ENCODE results near the gene KIF1B. TPM values are rescaled to one million over a fixed set of nuclear protein-coding genes. Genes with fewer than 3 reads are reported as not detected.
A peak's percentile ranks its signal among the peaks of the same experiment; 100 is the strongest.
"Not testable (repeated sequence)": the region's sequence is repeated elsewhere in the genome, so short reads cannot be mapped to it uniquely, and the experiment has no call there.

KIF1B gene
- total RNA-seq, 1 donor = 20.7 TPM

DNA sequence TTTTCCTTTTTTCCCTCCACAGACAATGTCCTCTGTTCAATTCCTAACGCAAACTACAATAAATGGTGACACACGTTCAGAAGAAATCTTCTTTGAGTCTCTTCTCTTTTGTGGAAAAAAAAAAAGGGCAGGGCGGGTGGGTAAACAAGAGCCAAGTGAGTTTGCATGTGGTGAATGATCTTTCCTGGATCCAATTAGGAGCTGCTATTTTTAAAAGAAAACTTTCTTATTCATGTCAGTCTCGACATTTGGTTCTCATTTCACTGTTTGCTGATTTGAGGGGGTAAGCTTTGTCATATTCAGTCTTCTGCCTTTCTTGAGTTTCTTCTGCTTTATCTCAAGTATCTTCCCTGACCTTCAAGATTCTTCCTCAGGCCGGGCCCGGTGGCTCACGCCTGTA lies 29.2 kb upstream of the KIF1B start:
- no peak overlapping the region for H3K4me3 ChIP-seq (ENCODE audit: low read length)
- H3K9me3 ChIP-seq (ENCODE audit: low read depth, low read length) = no peaks in the 10 kb centered on the region
- H3K27me3 ChIP-seq (ENCODE audit: insufficient read depth, low read length) = no peaks in the 10 kb centered on the region
- H3K4me1 ChIP-seq (ENCODE audit: insufficient read depth, low read length) = no peaks in the 10 kb centered on the region

DNA sequence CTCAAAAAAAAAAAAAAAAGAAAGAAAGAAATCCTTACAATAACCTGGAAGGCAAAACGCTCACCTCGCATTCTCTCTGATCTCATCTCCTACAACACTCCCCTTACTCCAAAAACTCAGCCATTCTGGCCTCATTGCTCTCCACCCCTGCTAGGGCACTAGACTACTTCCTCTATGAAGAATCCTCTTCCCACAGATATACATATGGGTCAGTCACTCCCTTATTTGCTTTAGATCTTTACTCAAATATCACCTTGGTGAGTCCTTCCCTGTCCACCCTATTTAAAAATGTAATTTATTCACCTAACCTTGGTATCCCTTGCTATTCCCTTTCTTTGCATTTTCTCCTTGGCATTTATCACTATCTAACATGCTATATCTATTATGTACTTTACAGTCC lies 24.6 kb upstream of the KIF1B start:
- no peaks in the 10 kb centered on the region for H3K9me3 ChIP-seq (ENCODE audit: low read depth, low read length)
- no peaks in the 10 kb centered on the region for H3K27me3 ChIP-seq (ENCODE audit: insufficient read depth, low read length)
- H3K4me1 ChIP-seq (ENCODE audit: insufficient read depth, low read length) = no peaks in the 10 kb centered on the region
- no peak overlapping the region for H3K4me3 ChIP-seq (ENCODE audit: low read length)

DNA sequence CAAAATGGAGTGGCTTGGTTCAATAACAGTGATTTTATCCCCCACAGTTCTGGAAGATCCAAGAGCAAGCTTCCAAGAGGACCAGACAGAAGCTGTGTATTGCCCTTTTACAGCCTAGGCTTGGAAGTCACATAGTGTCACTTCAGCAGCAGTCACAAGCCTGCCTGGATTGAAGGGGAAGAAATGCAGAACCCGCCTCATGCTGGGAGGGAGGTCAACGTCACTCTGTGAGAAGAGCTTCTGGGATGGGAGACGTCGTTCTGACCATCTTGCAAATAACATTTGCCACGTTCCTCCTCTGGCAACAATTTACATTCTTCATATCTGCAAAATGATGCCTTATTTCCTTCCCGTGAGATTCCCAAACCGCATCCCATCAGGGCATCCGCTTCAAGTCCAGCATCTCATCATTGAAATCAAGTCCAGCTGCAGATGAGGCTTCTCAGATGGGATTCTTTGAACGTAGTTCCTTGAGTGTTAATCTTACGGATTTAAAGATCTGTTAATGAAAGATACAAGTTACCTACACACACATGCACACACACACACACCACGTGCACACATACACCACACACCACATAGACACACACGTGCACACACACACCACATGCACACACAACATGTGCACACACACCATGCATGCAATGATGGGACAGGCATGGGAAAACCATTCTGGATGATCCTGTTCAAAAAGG lies 23.9 kb upstream of the KIF1B start:
- Histone ChIP-seq H3K9me3 (ENCODE audit: low read depth, low read length) (no peaks in the 10 kb centered on the region), H3K4me3 (ENCODE audit: low read length) (no peak overlapping the region), H3K4me1 (ENCODE audit: insufficient read depth, low read length) (no peaks in the 10 kb centered on the region), H3K27me3 (ENCODE audit: insufficient read depth, low read length) (no peaks in the 10 kb centered on the region)

DNA sequence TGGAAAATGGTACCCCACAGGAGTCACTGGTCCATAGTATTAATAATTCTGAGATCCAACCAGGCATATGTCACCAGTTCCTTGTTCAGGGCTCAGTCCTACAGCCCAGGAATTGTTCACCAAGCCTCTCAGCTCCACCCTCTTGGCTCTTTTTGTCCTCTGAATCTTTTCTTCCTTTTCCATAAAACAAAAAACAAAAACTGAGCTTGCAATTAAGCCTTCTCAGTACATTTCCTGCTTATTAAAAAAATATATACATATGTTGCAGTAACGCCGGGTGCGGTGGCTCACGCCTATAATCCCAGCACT lies 23.4 kb upstream of the KIF1B start:
- Histone ChIP-seq H3K4me1 (ENCODE audit: insufficient read depth, low read length) (no peaks in the 10 kb centered on the region), H3K9me3 (ENCODE audit: low read depth, low read length) (no peaks in the 10 kb centered on the region), H3K27me3 (ENCODE audit: insufficient read depth, low read length) (no peaks in the 10 kb centered on the region), H3K4me3 (ENCODE audit: low read length) (no peak overlapping the region)

DNA sequence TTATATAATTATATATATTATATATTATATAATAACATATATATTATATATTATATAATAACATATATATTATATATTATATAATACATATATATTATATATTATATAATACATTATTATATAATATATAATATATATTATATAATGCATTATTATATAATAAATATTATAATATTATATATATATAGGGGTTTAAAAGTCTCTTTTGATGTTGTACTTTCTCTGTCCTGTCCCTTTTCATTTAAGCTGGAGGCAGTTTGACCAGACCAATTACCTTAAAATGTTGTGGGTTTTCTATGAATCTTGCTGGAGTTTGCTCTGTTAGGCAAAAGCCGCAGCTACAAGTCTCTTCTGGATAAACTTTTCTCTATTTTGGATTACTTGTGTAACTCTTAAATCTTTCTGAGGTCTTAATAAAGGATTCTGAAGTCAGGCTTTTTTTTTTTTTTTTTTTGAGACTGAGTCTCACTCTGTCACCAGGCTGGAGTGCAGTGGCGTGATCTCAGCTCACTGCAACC lies 22.2 kb upstream of the KIF1B start:
- H3K4me1 ChIP-seq (ENCODE audit: insufficient read depth, low read length) = no peaks in the 10 kb centered on the region
- no peaks in the 10 kb centered on the region for H3K27me3 ChIP-seq (ENCODE audit: insufficient read depth, low read length)
- H3K4me3 ChIP-seq (ENCODE audit: low read length) = no peak overlapping the region
- no peaks in the 10 kb centered on the region for H3K9me3 ChIP-seq (ENCODE audit: low read depth, low read length)

DNA sequence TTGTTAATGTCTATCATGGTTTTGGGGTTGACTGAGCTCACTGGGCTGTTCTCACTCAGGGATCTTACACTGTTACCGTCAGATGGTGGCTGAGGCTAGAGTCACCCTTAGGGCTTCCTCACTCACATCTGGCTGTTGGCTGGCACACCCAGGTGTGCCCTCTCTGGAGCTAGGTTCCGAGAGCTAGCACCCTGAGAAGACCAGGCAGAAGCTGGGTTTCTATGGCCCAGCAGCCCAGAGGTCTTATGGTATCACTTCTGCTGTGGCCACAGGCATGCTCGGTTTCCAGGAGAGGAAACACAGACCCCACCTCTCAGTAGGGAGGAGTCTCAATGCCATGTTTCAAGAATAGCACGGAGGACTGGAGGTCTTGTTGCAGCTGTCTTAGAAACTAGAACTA lies 20.7 kb upstream of the KIF1B start:
- H3K9me3 ChIP-seq (ENCODE audit: low read depth, low read length) = no peaks in the 10 kb centered on the region

DNA sequence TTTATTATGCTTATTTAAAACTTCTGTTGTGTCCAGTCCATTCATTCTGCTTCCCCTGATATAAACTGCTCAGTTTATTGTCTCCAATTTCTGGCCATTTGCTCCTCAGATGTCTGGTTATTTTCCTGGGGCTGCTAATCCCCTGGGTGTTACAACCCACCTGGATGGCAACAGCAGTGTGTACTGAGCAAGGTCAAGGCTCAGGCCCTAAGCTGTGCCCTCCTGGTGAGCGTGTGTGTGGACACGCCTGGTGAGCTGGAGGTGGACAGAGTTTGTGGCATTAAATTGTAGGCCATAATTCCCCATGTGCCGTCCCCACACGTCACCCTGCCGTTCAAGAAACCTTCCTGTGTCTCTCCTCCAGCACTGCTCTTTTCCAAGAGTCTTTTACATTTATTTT lies 18.1 kb upstream of the KIF1B start:
- no peaks in the 10 kb centered on the region for H3K9me3 ChIP-seq (ENCODE audit: low read depth, low read length)
- H3K27me3 ChIP-seq (ENCODE audit: insufficient read depth, low read length) = no peaks in the 10 kb centered on the region
- no peak overlapping the region for H3K4me3 ChIP-seq (ENCODE audit: low read length)
- H3K4me1 ChIP-seq (ENCODE audit: insufficient read depth, low read length) = no peaks in the 10 kb centered on the region

More for the DNA sequence above, 20.7 kb upstream of the KIF1B start:
- Histone ChIP-seq H3K4me3 (ENCODE audit: low read length) (no peak overlapping the region), H3K27me3 (ENCODE audit: insufficient read depth, low read length) (no peaks in the 10 kb centered on the region), H3K4me1 (ENCODE audit: insufficient read depth, low read length) (no peaks in the 10 kb centered on the region)

DNA sequence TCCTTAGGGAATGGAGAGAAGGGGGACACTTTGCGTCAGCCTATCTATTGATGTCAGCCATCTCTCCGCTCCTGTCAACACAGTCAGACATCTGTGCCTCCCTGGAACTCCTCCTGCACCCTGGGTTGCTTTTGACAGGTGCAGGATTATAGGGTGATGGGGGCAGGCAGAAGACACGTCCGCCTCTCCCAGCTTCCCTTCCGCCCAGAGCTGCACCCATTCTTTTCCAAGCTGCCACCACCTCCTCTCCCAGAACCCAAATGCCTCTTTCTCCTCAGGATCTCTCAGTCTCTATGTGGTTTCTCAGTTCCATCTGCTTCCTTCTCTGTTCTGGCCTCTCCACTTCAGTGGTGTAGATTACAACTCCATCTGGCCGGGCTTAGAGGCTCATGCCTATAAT lies 17.1 kb upstream of the KIF1B start:
- no peak overlapping the region for H3K4me3 ChIP-seq (ENCODE audit: low read length)
- no peaks in the 10 kb centered on the region for H3K4me1 ChIP-seq (ENCODE audit: insufficient read depth, low read length)
- H3K27me3 ChIP-seq (ENCODE audit: insufficient read depth, low read length) = no peaks in the 10 kb centered on the region
- no peaks in the 10 kb centered on the region for H3K9me3 ChIP-seq (ENCODE audit: low read depth, low read length)

DNA sequence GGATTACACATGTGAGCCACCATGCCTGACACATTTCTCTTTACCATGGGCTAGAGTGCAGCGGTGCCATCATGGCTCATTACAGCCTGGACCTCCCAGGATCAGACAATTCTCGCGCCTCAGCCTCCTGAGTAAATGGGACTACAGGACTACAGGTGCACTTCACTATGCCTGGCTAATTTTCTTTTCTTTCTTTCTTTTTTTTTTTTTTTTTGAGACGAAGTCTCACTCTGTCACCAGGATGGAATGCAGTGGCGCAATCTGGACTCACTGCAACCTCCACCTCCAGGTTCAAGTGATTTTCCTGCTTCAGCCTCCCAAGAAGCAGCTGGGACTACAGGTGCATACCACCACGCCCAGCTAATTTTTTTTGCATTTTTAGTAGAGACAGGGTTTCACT lies 14.8 kb upstream of the KIF1B start:
- H3K4me3 ChIP-seq (ENCODE audit: low read length) = no peak overlapping the region
- no peaks in the 10 kb centered on the region for H3K9me3 ChIP-seq (ENCODE audit: low read depth, low read length)
- H3K4me1 ChIP-seq (ENCODE audit: insufficient read depth, low read length) = no peaks in the 10 kb centered on the region
- H3K27me3 ChIP-seq (ENCODE audit: insufficient read depth, low read length) = no peaks in the 10 kb centered on the region

DNA sequence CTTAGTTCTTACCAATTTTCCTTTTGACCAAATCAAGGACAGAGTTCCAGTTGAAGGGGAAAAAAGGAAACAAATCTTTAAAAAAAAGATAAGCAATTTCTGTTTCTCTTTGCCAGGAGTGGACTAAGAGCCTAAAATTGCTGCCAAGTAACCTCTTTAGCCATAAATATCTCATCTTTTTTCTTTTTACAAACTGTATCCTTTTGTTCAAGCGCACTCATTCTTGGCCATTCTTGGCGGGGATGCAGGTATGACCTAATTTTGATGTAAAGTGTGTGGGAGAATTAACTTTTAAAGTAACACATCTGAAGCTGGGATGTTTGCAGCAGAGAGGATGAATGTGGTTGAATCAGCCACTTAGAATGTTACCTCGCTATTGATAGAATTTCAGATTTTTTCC lies 13.4 kb upstream of the KIF1B start:
- no peaks in the 10 kb centered on the region for H3K4me1 ChIP-seq (ENCODE audit: insufficient read depth, low read length)
- no peak overlapping the region for H3K4me3 ChIP-seq (ENCODE audit: low read length)
- H3K9me3 ChIP-seq (ENCODE audit: low read depth, low read length) = no peaks in the 10 kb centered on the region
- no peaks in the 10 kb centered on the region for H3K27me3 ChIP-seq (ENCODE audit: insufficient read depth, low read length)

DNA sequence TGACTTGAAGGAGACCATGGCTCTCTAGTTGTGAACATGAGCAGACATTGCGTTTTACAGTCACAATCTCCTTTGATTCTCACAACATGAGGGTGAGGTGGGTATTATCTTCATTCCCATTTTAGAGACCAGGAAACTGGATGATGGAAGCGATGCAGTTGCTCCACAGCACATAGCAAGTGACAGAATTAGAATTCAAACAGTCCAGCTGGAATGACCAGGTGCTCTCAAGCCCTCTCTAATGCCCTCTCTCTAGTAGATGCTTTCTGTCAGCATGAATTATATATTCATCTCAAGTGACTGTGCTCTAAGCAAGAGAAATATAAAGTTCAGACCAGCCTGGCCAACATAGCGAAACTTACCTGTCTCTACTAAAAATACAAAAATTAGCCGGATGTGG lies 9.8 kb upstream of the KIF1B start:
- Histone ChIP-seq H3K4me3 (ENCODE audit: low read length) (no peak overlapping the region), H3K9me3 (ENCODE audit: low read depth, low read length) (no peaks in the 10 kb centered on the region), H3K4me1 (ENCODE audit: insufficient read depth, low read length) (no peaks in the 10 kb centered on the region), H3K27me3 (ENCODE audit: insufficient read depth, low read length) (no peaks in the 10 kb centered on the region)

DNA sequence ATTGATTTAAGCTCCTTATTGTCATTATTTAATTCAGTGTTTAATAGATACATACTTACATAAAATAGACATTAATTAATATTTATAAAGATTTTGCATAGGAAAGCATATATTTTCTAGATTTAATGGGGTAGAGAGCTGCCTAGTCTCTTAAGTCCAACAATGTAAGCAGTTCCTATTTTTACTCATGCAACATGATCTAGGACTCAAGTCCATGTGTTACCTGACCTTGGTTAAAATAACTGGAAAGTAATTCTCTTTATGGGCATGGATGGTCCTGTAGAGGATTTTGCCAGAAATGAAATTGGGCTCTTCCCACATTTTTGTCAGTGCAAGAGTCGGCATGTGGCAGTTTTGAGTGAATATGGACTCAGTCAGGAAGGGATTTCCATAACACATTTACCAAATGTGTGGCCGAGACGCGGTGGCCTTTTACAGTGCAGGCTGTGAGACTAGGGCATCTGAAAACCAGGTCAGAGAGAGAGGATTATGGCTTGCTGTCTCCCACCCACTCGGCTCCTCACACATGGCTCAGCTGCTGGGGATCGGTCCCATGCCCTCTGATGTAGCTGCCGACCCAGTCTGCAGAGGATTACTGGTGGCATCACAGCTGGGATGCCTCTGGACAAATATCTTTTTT lies 6.2 kb upstream of the KIF1B start:
- Histone ChIP-seq H3K27me3 (ENCODE audit: insufficient read depth, low read length) (no peaks in the 10 kb centered on the region), H3K4me3 (ENCODE audit: low read length) (no peak overlapping the region), H3K9me3 (ENCODE audit: low read depth, low read length) (no peaks in the 10 kb centered on the region), H3K4me1 (ENCODE audit: insufficient read depth, low read length) (peaks cover 10% of the 10 kb centered on the region)

DNA sequence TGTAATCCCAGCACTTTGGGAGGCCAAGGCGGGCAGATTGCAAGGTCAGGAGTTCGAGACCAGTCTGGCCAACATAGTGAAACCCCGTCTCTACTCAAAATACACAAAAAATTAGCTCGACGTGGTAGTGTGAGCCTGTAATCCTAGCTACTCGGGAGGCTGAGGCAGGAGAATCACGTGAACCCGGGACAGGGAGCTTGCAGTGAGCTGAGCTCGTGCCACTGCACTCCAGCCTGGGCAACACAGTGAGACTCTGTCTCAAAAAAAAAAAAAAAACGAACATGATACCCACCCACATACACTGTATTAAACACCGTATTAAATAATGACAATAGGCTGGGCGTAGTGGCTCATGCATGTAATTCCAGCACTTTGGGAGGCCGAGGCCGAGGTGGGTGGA lies 5.2 kb upstream of the KIF1B start:
- peaks cover 19% of the 10 kb centered on the region for H3K4me1 ChIP-seq (ENCODE audit: insufficient read depth, low read length)
- not testable (repeated sequence) for H3K4me3 ChIP-seq (ENCODE audit: low read length); H3K27me3 ChIP-seq (ENCODE audit: insufficient read depth, low read length); H3K9me3 ChIP-seq (ENCODE audit: low read depth, low read length)

DNA sequence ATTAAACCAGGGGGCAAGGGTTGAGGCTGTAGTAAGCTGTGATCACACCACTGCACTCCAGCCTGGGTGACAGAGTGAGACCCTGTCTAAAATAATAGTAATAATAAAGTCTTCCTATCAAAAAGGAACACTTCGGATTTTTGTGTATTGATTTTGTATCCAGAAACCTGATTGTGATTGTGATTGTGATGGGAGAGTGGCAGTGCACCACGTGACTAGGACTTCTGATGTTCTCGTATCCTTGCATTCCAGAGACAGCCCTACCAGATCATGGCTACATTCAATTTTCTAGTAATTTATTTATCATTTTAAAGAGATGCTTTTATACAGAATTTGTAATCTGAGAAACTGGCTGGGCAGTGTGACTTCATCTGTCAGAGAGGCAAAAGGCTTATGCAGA lies 2.6 kb upstream of the KIF1B start:
- no peak overlapping the region for H3K4me3 ChIP-seq (ENCODE audit: low read length)
- no peaks in the 10 kb centered on the region for H3K9me3 ChIP-seq (ENCODE audit: low read depth, low read length)
- no peaks in the 10 kb centered on the region for H3K27me3 ChIP-seq (ENCODE audit: insufficient read depth, low read length)
- H3K4me1 ChIP-seq (ENCODE audit: insufficient read depth, low read length) = peaks cover 35% of the 10 kb centered on the region

DNA sequence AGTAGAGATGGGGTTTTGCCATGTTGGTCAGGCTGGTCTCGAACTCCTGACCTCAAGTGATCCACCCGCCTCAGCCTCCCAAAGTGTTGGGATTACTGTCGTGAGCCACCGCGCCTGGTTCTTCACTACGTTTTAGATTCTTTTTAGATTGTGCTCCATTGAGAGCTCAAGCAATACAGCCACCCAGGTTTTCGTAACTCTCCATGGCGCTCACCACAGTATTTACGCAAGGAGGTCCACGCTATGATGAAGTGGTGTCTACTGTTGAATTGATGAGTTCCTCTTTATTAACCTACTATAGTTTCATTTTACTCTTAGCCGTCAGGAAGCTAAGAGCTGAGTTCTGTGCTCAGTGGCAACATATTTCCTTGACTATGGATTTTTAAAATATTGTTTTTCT lies 1.8 kb upstream of the KIF1B start:
- peaks cover 35% of the 10 kb centered on the region for H3K4me1 ChIP-seq (ENCODE audit: insufficient read depth, low read length)
- H3K4me3 ChIP-seq (ENCODE audit: low read length) = peak overlapping the region; percentile 4
- H3K9me3 ChIP-seq (ENCODE audit: low read depth, low read length) = no peaks in the 10 kb centered on the region
- no peaks in the 10 kb centered on the region for H3K27me3 ChIP-seq (ENCODE audit: insufficient read depth, low read length)

DNA sequence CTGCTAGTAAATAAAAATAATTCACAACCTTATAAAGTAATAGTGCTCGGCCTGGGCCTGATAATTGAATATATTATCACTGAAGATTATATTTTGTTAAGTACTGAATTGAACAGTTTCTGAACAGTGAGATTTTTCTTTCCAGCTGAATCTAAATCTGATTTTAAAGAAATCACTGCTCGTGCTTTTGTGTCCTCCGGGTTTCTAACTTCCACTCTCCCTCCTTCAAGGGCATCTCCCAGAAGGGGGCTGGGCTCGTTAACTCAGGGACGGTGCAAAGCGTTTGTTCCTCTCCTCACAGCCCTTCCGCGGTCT lies 823 bp upstream of the KIF1B start:
- no peaks in the 10 kb centered on the region for H3K9me3 ChIP-seq (ENCODE audit: low read depth, low read length)
- peak overlapping the region; percentile 68 for H3K4me3 ChIP-seq (ENCODE audit: low read length)
- H3K27me3 ChIP-seq (ENCODE audit: insufficient read depth, low read length) = no peaks in the 10 kb centered on the region
- peaks cover 35% of the 10 kb centered on the region for H3K4me1 ChIP-seq (ENCODE audit: insufficient read depth, low read length)
